Peyer's patch (tissue), 4 donors: ENCODE measurements around the gene RPRD1A. TPM values are rescaled to one million over a fixed set of nuclear protein-coding genes. Genes with fewer than 3 reads are reported as not detected.
"Not testable (repeated sequence)": the region's sequence is repeated elsewhere in the genome, so short reads cannot be mapped to it uniquely, and the experiment has no call there.

Experiments used
- DNase-seq, 3 donors: peaks; one replicate each; pipeline ENCODE4 v3.0.0-alpha.2; 2017 to 2019
- H3K27ac ChIP-seq, 4 donors: fragments of 200-600 bp; sonication (generic); one replicate each; pipeline ENCODE4 v1.5.1; 2016 to 2019
- H3K27me3 ChIP-seq, 2 donors: fragments of 200-600 bp; sonication (generic); one replicate each; pipeline ENCODE4 v1.5.1; 2019
- H3K36me3 ChIP-seq, 3 donors: fragments of 200-600 bp; sonication (generic); one replicate each; pipeline ENCODE4 v1.5.1; 2016 to 2019
- H3K4me1 ChIP-seq, 4 donors: fragments of 200-600 bp; sonication (generic); one replicate each; pipeline ENCODE4 v1.5.1; 2016 to 2019
- H3K4me3 ChIP-seq, 4 donors: fragments of 200-600 bp; sonication (generic); 1 replicate in 3 of 4; 2 replicates in 1 of 4; pipeline ENCODE4 v1.5.1; 2016 to 2019; ENCODE audit warnings: mild to moderate bottlenecking in 1 of 4
- H3K9me3 ChIP-seq, 4 donors: fragments of 200-600 bp; sonication (generic); one replicate each; pipeline ENCODE4 v1.5.1; 2016 to 2019; ENCODE audit warnings: mild to moderate bottlenecking in 1 of 4
- CTCF ChIP-seq, 6 experiments: fragments of 450-650 bp in 4 of 6; fragments of 200-600 bp in 2 of 6; sonication (generic) in 1 of 6; IDR thresholded peaks; one replicate each; pipeline ENCODE4 v1.5.1; 2017 to 2019; ENCODE audit warnings: antibody characterized with exemption in 6 of 6, mild to moderate bottlenecking in 3 of 6, moderate library complexity in 1 of 6
- POLR2A ChIP-seq, 2 donors: fragments of 450-650 bp; IDR thresholded peaks; one replicate each; pipeline ENCODE4 v1.5.1; 2017; ENCODE audit warnings: antibody characterized with exemption in 2 of 2, mild to moderate bottlenecking in 2 of 2, moderate library complexity in 2 of 2
- total RNA-seq, 4 donors: library from RNA; depleted of rRNA; stranded (reverse); fragments of >200 nt; gene quantifications; one replicate each; pipeline ENCODE4 v1.1.0, GENCODE V29; 2016

The RPRD1A gene
- total RNA-seq, 4 donors from 2014 or later, result 41.9 to 67.7 (median 50.8) TPM

GRCh38 chr18:36075862-36076587, 8.7 kb upstream of the RPRD1A start:
- TF ChIP-seq CTCF (IDR thresholded peaks at IDR 0.05) (no peak), POLR2A (IDR thresholded peaks at IDR 0.05) (no peak)
- Histone ChIP-seq H3K27ac (no peak overlapping the region), H3K9me3 (no peaks in the 10 kb centered on the region), H3K4me3 (no peak overlapping the region), H3K4me1 (no peaks in the 10 kb centered on the region), H3K27me3 (no peaks in the 10 kb centered on the region), H3K36me3 (no peaks in the 10 kb centered on the region)
- no peak for DNase-seq

- Histone ChIP-seq H3K4me3 (no peak overlapping the region), H3K9me3 (no peaks in the 10 kb centered on the region), H3K36me3 (no peaks in the 10 kb centered on the region), H3K27me3 (no peaks in the 10 kb centered on the region), H3K4me1 (no peaks in the 10 kb centered on the region), H3K27ac (no peak overlapping the region)
- DNase-seq, result no peak
- TF ChIP-seq POLR2A (IDR thresholded peaks at IDR 0.05) (no peak), CTCF (IDR thresholded peaks at IDR 0.05) (no peak)
These were observed 7.1 kb upstream of the RPRD1A start for GRCh38 chr18:36074435-36074834.

- TF ChIP-seq CTCF (IDR thresholded peaks at IDR 0.05) (no peak), POLR2A (IDR thresholded peaks at IDR 0.05) (no peak)
- Histone ChIP-seq H3K27ac (no peak overlapping the region), H3K36me3 (no peaks in the 10 kb centered on the region), H3K9me3 (no peaks in the 10 kb centered on the region), H3K4me3 (no peak overlapping the region), H3K4me1 (no peaks in the 10 kb centered on the region), H3K27me3 (no peaks in the 10 kb centered on the region)
- DNase-seq, result no peak
These were observed 6.3 kb upstream of the RPRD1A start for GRCh38 chr18:36073676-36074075.

GRCh38 chr18:36072406-36072805, 5.0 kb upstream of the RPRD1A start:
- H3K27me3 ChIP-seq, H3K27ac ChIP-seq, H3K9me3 ChIP-seq, DNase-seq, H3K36me3 ChIP-seq, H3K4me1 ChIP-seq, H3K4me3 ChIP-seq: not testable (repeated sequence)

- TF ChIP-seq POLR2A (IDR thresholded peaks at IDR 0.05), result no peak
- no peak for TF ChIP-seq CTCF (IDR thresholded peaks at IDR 0.05)
- Histone ChIP-seq H3K27me3 (no peaks in the 10 kb centered on the region), H3K36me3 (no peaks in the 10 kb centered on the region), H3K27ac (peak overlapping the region; percentile 87 to 91 (median 90)), H3K9me3 (no peaks in the 10 kb centered on the region), H3K4me3 (peak overlapping the region; percentile 66 to 93 (median 78)), H3K4me1 (peaks cover 0 to 15% (median 0%) of the 10 kb centered on the region in 4 donors)
- DNase-seq, result no peak
These were observed 689 bp downstream of the RPRD1A start for GRCh38 chr18:36066686-36067054.

GRCh38 chr18:36066001-36066400, 1.4 kb downstream of the RPRD1A start:
- Histone ChIP-seq H3K36me3 (no peaks in the 10 kb centered on the region), H3K4me3 (peak overlapping the region in 2 of 4 donors; percentile 66 to 76), H3K9me3 (no peaks in the 10 kb centered on the region), H3K27me3 (no peaks in the 10 kb centered on the region), H3K4me1 (peaks cover 0 to 15% (median 0%) of the 10 kb centered on the region in 4 donors), H3K27ac (no peak overlapping the region)
- TF ChIP-seq POLR2A (IDR thresholded peaks at IDR 0.05) (no peak), CTCF (IDR thresholded peaks at IDR 0.05) (no peak)
- no peak for DNase-seq

- peaks cover 0 to 15% (median 0%) of the 10 kb centered on the region in 4 donors for H3K4me1 ChIP-seq
- H3K27me3 ChIP-seq, DNase-seq, H3K27ac ChIP-seq, H3K9me3 ChIP-seq, H3K4me3 ChIP-seq, H3K36me3 ChIP-seq: not testable (repeated sequence)
These were observed 2.6 kb downstream of the RPRD1A start for GRCh38 chr18:36064809-36065079.
